ENCODE results near the gene PLXNC1.

- TF ChIP-seq, protein P1, sequence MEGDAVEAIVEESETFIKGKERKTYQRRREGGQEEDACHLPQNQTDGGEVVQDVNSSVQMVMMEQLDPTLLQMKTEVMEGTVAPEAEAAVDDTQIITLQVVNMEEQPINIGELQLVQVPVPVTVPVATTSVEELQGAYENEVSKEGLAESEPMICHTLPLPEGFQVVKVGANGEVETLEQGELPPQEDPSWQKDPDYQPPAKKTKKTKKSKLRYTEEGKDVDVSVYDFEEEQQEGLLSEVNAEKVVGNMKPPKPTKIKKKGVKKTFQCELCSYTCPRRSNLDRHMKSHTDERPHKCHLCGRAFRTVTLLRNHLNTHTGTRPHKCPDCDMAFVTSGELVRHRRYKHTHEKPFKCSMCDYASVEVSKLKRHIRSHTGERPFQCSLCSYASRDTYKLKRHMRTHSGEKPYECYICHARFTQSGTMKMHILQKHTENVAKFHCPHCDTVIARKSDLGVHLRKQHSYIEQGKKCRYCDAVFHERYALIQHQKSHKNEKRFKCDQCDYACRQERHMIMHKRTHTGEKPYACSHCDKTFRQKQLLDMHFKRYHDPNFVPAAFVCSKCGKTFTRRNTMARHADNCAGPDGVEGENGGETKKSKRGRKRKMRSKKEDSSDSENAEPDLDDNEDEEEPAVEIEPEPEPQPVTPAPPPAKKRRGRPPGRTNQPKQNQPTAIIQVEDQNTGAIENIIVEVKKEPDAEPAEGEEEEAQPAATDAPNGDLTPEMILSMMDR (IDR thresholded peaks at IDR 0.05; ENCODE audit: insufficient read depth, low read length), result no peak
- no peak for TF ChIP-seq REST (IDR thresholded peaks at IDR 0.05; ENCODE audit: insufficient replicate concordance, low read depth)
Measured at GRCh38 chr12:94254270-94254669, 105.9 kb downstream of the PLXNC1 start.

Data from HL-60 (cell line).